Chondrocyte (in vitro differentiated cells): ENCODE measurements around the gene ADRA2C. TPM values are rescaled to one million over a fixed set of nuclear protein-coding genes. Genes with fewer than 3 reads are reported as not detected.

Source experiments
- DNase-seq: peaks from one replicate; pipeline ENCODE4 v3.0.0; 2021; ENCODE audit warnings: mixed read lengths, low spot score
- H3K27ac Mint-ChIP-seq: one replicate; pipeline ENCODE4 v1.8.0; 2021; ENCODE audit warnings: mild to moderate bottlenecking, moderate library complexity, mixed read lengths; ENCODE audit not compliant: unreplicated experiment
- H3K27me3 Mint-ChIP-seq: 2 replicates; pipeline ENCODE4 v1.8.0; 2021; ENCODE audit warnings: low read depth, mixed read lengths
- H3K36me3 Mint-ChIP-seq: 2 replicates; pipeline ENCODE4 v1.8.0; 2021; ENCODE audit warnings: low read depth, mixed read lengths
- H3K4me1 Mint-ChIP-seq: 2 replicates; pipeline ENCODE4 v1.8.0; 2021; ENCODE audit warnings: low read depth, mild to moderate bottlenecking, mixed read lengths
- H3K4me3 Mint-ChIP-seq: one replicate; pipeline ENCODE4 v1.8.0; 2021; ENCODE audit warnings: mild to moderate bottlenecking, moderate library complexity, mixed read lengths; ENCODE audit not compliant: unreplicated experiment
- H3K9me3 Mint-ChIP-seq: 2 replicates; pipeline ENCODE4 v1.8.0; 2021; ENCODE audit warnings: low read depth, mixed read lengths
- CTCF ChIP-seq: fragments of 200-600 bp; sonication (generic); IDR thresholded peaks from 2 replicates; pipeline ENCODE4 v1.5.0; 2021; ENCODE audit warnings: antibody characterized with exemption, mild to moderate bottlenecking, moderate library complexity
- total RNA-seq: library from RNA; stranded (reverse); gene quantifications from 3 replicates; pipeline ENCODE4 v1.2.1, GENCODE V29; 2021

Gene ADRA2C
- total RNA-seq, 1 donor from 2014 or later = 1.6 TPM

GRCh38 chr4:3771164-3771809 lies 5.1 kb downstream of the ADRA2C start:
- Mint-ChIP-seq H3K4me1 (peaks cover 8% of the 10 kb centered on the region), H3K4me3 (no peak overlapping the region), H3K27me3 (peaks cover 47% of the 10 kb centered on the region), H3K27ac (no peak overlapping the region), H3K9me3 (no peaks in the 10 kb centered on the region), H3K36me3 (peaks cover 1% of the 10 kb centered on the region)
- no peak for TF ChIP-seq CTCF
- DNase-seq = no peak

GRCh38 chr4:3771939-3772495 lies 5.8 kb downstream of the ADRA2C start:
- Mint-ChIP-seq H3K9me3 (no peaks in the 10 kb centered on the region), H3K4me3 (no peak overlapping the region), H3K27me3 (peaks cover 43% of the 10 kb centered on the region), H3K36me3 (peaks cover 1% of the 10 kb centered on the region), H3K27ac (no peak overlapping the region), H3K4me1 (peaks cover 4% of the 10 kb centered on the region)
- no peak for DNase-seq
- no peak for TF ChIP-seq CTCF

GRCh38 chr4:3772632-3773031 lies 6.4 kb downstream of the ADRA2C start:
- Mint-ChIP-seq H3K27ac (no peak overlapping the region), H3K27me3 (peaks cover 47% of the 10 kb centered on the region)

GRCh38 chr4:3773552-3774001 lies 7.4 kb downstream of the ADRA2C start:
- peaks cover 2% of the 10 kb centered on the region for H3K36me3 Mint-ChIP-seq
- H3K4me3 Mint-ChIP-seq = no peak overlapping the region
- DNase-seq = no peak
- H3K4me1 Mint-ChIP-seq = no peaks in the 10 kb centered on the region
- peaks cover 41% of the 10 kb centered on the region for H3K27me3 Mint-ChIP-seq
- TF ChIP-seq CTCF = no peak
- H3K9me3 Mint-ChIP-seq = peaks cover 4% of the 10 kb centered on the region
- no peak overlapping the region for H3K27ac Mint-ChIP-seq

More at GRCh38 chr4:3772632-3773031, 6.4 kb downstream of the ADRA2C start:
- H3K36me3 Mint-ChIP-seq = peaks cover under 1% of the 10 kb centered on the region
- H3K9me3 Mint-ChIP-seq = no peaks in the 10 kb centered on the region
- no peak overlapping the region for H3K4me3 Mint-ChIP-seq
- H3K4me1 Mint-ChIP-seq = peaks cover 2% of the 10 kb centered on the region
- no peak for DNase-seq
- no peak for TF ChIP-seq CTCF

- Mint-ChIP-seq H3K4me3 (no peak overlapping the region), H3K36me3 (peaks cover 2% of the 10 kb centered on the region), H3K4me1 (no peaks in the 10 kb centered on the region), H3K27ac (no peak overlapping the region), H3K9me3 (peaks cover 4% of the 10 kb centered on the region), H3K27me3 (peaks cover 38% of the 10 kb centered on the region)
- no peak for TF ChIP-seq CTCF
- DNase-seq = no peak
Observed at GRCh38 chr4:3774253-3774883, 8.2 kb downstream of the ADRA2C start.
